Measurements from ENCODE around the gene ZNF777.

DNA sequence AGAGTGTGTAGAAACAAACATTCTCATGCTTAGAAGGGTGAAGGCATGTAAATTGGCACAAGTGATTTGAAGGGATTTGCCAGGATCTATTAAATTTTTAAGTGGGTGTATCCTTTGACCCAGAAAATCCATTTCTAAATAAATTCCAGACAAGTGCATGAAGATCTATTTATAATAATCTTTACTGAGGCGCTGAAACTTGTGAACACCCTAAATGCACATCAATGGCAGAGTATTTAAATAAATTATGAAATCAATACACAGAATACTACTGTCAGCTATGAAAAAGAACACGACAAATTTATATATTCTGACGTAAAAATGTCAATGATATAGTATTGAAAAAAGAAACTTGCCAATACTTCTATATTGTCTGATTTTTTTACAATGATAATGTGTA, 17.9 kb downstream of the ZNF777 start:
- TF ChIP-seq, protein P1, sequence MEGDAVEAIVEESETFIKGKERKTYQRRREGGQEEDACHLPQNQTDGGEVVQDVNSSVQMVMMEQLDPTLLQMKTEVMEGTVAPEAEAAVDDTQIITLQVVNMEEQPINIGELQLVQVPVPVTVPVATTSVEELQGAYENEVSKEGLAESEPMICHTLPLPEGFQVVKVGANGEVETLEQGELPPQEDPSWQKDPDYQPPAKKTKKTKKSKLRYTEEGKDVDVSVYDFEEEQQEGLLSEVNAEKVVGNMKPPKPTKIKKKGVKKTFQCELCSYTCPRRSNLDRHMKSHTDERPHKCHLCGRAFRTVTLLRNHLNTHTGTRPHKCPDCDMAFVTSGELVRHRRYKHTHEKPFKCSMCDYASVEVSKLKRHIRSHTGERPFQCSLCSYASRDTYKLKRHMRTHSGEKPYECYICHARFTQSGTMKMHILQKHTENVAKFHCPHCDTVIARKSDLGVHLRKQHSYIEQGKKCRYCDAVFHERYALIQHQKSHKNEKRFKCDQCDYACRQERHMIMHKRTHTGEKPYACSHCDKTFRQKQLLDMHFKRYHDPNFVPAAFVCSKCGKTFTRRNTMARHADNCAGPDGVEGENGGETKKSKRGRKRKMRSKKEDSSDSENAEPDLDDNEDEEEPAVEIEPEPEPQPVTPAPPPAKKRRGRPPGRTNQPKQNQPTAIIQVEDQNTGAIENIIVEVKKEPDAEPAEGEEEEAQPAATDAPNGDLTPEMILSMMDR (IDR thresholded peaks at IDR 0.05; ENCODE audit: insufficient read depth, low read depth, low read length) = no peak
- no peak for TF ChIP-seq EZH2 (IDR thresholded peaks at IDR 0.05; ENCODE audit: insufficient read depth, low read length)
